ENCODE measurements around the gene MMS22L. TPM values are rescaled to one million over a fixed set of nuclear protein-coding genes. Genes with fewer than 3 reads are reported as not detected.

The MMS22L gene
- total RNA-seq, 1 donor from 2014 or later = 19.6 TPM

DNA sequence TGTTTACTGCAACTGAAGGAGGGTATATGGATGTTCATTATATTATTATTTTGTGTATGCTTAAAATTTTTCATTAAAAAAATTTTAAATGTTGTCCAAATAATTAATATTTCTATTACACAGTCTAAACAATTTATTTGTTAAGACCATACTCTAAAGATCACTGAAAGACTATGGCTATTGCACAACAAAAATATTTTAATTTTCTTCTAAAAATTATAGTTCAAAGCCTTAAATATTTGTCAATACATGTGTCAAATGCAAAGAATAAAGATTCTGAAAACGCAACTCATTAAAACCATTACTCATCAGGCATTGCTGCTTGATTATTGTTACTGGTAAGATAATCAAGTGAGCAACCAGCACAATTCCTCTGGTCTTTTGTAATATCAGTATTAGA, 2.2 kb downstream of the MMS22L start:
- no peak overlapping the region for H3K4me3 ChIP-seq
- intact Hi-C loops (cut with DNase I) = no loop called here
- no peak for DNase-seq (ENCODE audit: extremely low spot score in 2 of 2)
- H3K9me3 ChIP-seq = no peaks in the 10 kb centered on the region
- H3K27ac ChIP-seq = no peak overlapping the region
- peaks cover 20% of the 10 kb centered on the region for H3K4me1 ChIP-seq
- H3K36me3 ChIP-seq = no peaks in the 10 kb centered on the region
- H3K27me3 ChIP-seq = no peaks in the 10 kb centered on the region
- TF ChIP-seq POLR2AphosphoS5 (IDR thresholded peaks at IDR 0.05; ENCODE audit: insufficient read depth in 1 of 2, low read depth in 1 of 2) (no peak), POLR2A (IDR thresholded peaks at IDR 0.05) (no peak)
- TF ChIP-seq, protein P1, sequence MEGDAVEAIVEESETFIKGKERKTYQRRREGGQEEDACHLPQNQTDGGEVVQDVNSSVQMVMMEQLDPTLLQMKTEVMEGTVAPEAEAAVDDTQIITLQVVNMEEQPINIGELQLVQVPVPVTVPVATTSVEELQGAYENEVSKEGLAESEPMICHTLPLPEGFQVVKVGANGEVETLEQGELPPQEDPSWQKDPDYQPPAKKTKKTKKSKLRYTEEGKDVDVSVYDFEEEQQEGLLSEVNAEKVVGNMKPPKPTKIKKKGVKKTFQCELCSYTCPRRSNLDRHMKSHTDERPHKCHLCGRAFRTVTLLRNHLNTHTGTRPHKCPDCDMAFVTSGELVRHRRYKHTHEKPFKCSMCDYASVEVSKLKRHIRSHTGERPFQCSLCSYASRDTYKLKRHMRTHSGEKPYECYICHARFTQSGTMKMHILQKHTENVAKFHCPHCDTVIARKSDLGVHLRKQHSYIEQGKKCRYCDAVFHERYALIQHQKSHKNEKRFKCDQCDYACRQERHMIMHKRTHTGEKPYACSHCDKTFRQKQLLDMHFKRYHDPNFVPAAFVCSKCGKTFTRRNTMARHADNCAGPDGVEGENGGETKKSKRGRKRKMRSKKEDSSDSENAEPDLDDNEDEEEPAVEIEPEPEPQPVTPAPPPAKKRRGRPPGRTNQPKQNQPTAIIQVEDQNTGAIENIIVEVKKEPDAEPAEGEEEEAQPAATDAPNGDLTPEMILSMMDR (IDR thresholded peaks at IDR 0.05) = no peak

DNA sequence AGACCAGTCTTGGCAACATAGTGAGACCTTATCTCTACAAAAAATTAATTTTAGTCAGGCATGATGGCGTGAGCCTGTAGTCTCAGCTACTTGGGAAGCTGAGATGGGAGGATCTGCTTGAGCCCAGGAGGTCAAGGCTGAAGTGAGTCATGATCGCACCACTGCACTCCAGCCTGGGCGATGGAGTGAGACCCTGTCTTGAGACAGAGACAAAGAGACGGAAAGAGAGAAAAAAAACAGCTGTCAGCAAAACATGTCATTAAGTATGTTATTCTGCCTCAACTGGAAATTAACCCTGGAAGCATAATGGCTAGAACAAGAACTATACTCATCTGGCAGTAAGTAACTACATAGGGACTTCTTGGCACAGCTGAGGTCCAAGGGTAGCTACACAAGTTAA, 7.2 kb downstream of the MMS22L start:
- H3K27ac ChIP-seq = no peak overlapping the region
- intact Hi-C loops (cut with DNase I) = no loop called here
- H3K27me3 ChIP-seq = no peaks in the 10 kb centered on the region

DNA sequence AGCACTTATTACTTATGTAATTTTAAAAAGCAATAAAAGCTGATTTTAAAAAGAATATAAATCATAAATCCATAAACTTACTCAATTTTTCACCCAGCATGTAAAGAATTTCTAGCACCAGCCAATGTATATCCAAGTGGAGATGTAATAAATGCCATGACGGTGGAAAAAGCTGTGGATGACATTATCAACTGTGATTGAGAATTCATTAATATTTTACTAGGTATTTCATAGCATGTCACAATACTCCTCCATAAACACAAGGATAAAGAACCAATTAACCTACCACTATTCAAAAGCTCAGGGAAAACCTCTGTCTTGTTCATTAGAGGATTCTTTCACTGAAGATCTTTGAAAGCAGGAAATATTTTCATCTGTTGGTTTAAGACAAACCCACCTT, 13.2 kb downstream of the MMS22L start:
- Histone ChIP-seq H3K4me3 (no peak overlapping the region), H3K27ac (no peak overlapping the region), H3K9me3 (no peaks in the 10 kb centered on the region), H3K27me3 (no peaks in the 10 kb centered on the region), H3K36me3 (peaks cover 0 to 15% of the 10 kb centered on the region in 2 donors), H3K4me1 (no peaks in the 10 kb centered on the region)
- intact Hi-C loops (cut with DNase I) = no loop called here
- no peak for DNase-seq (ENCODE audit: extremely low spot score in 2 of 2)
- TF ChIP-seq, protein P1 (IDR thresholded peaks at IDR 0.05) = no peak
- no peak for TF ChIP-seq POLR2AphosphoS5 (IDR thresholded peaks at IDR 0.05; ENCODE audit: insufficient read depth in 1 of 2, low read depth in 1 of 2)
- TF ChIP-seq POLR2A (IDR thresholded peaks at IDR 0.05) = no peak

More for the DNA sequence above, 7.2 kb downstream of the MMS22L start:
- peaks cover 0 to 3% of the 10 kb centered on the region in 2 donors for H3K36me3 ChIP-seq
- H3K4me3 ChIP-seq = no peak overlapping the region
- no peaks in the 10 kb centered on the region for H3K4me1 ChIP-seq
- no peak for TF ChIP-seq POLR2AphosphoS5 (IDR thresholded peaks at IDR 0.05; ENCODE audit: insufficient read depth in 1 of 2, low read depth in 1 of 2)
- TF ChIP-seq, protein P1 (IDR thresholded peaks at IDR 0.05) = no peak
- TF ChIP-seq POLR2A (IDR thresholded peaks at IDR 0.05) = no peak
- no peak for DNase-seq (ENCODE audit: extremely low spot score in 2 of 2)
- H3K9me3 ChIP-seq = no peaks in the 10 kb centered on the region

DNA sequence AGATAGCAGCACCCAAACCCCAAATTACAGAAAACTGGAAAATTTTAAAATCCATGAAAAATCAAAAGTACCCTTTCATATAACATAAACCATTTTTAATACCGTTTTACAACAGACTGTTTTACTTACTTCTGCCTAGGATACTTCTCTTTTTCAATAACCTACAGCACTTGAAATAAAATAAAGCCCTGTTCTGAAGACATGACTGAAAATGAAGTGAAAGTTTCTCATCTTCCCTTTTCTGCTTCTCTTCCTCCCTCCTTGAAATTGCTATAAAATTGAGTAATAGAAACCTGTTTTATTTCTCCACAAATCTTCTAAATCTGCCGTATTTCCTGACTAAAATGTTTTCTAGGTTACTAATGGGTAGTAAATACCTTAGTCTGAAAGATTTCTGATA, 20.3 kb downstream of the MMS22L start:
- Histone ChIP-seq H3K4me1 (no peaks in the 10 kb centered on the region), H3K27me3 (no peaks in the 10 kb centered on the region), H3K27ac (no peak overlapping the region), H3K36me3 (peaks cover 0 to 20% of the 10 kb centered on the region in 2 donors), H3K9me3 (no peaks in the 10 kb centered on the region), H3K4me3 (no peak overlapping the region)
- intact Hi-C loops (cut with DNase I) = no loop called here
- no peak for TF ChIP-seq POLR2AphosphoS5 (IDR thresholded peaks at IDR 0.05; ENCODE audit: insufficient read depth in 1 of 2, low read depth in 1 of 2)
- TF ChIP-seq, protein P1 (IDR thresholded peaks at IDR 0.05) = no peak
- no peak for TF ChIP-seq POLR2A (IDR thresholded peaks at IDR 0.05)
- DNase-seq (ENCODE audit: extremely low spot score in 2 of 2) = no peak

DNA sequence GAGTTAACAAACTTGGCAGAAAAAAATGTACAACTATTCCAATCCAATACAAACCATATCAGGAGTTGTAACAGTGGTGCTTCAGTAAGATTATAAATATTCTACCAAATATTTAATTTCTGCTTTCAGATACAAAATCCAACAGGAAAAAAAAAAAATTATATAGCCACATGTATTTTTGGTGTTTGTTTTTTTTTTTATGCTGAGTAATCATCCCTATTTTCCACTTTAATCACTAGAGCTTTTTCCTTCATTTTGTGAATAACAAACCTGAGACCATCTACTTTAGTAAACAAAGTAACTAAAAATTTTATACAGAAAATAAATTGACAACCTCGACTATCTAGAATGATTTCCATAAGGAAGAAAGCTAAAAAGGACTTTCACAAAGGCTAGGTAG, 36.2 kb downstream of the MMS22L start:
- intact Hi-C loops (cut with DNase I) = no loop called here
- no peaks in the 10 kb centered on the region for H3K9me3 ChIP-seq
- H3K27ac ChIP-seq = no peak overlapping the region

More for the DNA sequence above, 36.2 kb downstream of the MMS22L start:
- no peaks in the 10 kb centered on the region for H3K4me1 ChIP-seq
- TF ChIP-seq, protein P1 (IDR thresholded peaks at IDR 0.05) = no peak
- TF ChIP-seq POLR2A (IDR thresholded peaks at IDR 0.05) = no peak
- no peak for TF ChIP-seq POLR2AphosphoS5 (IDR thresholded peaks at IDR 0.05; ENCODE audit: insufficient read depth in 1 of 2, low read depth in 1 of 2)
- H3K36me3 ChIP-seq = peaks cover 0 to 9% of the 10 kb centered on the region in 2 donors
- no peak for DNase-seq (ENCODE audit: extremely low spot score in 2 of 2)
- H3K27me3 ChIP-seq = no peaks in the 10 kb centered on the region
- H3K4me3 ChIP-seq = no peak overlapping the region

All from vagina (tissue), 2 donors.